ENCODE results near the gene BACH2.

- TF ChIP-seq CTCF (conservative IDR thresholded peaks at IDR 0.05; ENCODE audit: low read depth, low read length) (no peak), POLR2A (IDR thresholded peaks at IDR 0.05; ENCODE audit: low read depth, low read length) (no peak), CEBPB (IDR thresholded peaks at IDR 0.05; ENCODE audit: low read depth, low read length) (no peak), SMC3 (IDR thresholded peaks at IDR 0.05; ENCODE audit: low read depth, low read length) (no peak), RAD21 (IDR thresholded peaks at IDR 0.05; ENCODE audit: low read length) (no peak), MAFK (IDR thresholded peaks at IDR 0.05; ENCODE audit: low read depth, low read length) (no peak), RCOR1 (IDR thresholded peaks at IDR 0.05; ENCODE audit: insufficient replicate concordance, low read length) (no peak)
These were observed 277.4 kb downstream of the BACH2 start for GRCh38 chr6:90019216-90019615.
